Measurements from ENCODE around the gene ACTR3.
A peak's percentile ranks its signal among the peaks of the same experiment; 100 is the strongest.

ACTR3 gene

GRCh38 chr2:113876503-113877387, 13.1 kb upstream of the ACTR3 start:
- DNase-seq: peak; percentile 80

GRCh38 chr2:113877711-113878598, 11.9 kb upstream of the ACTR3 start:
- DNase-seq: no peak

DNA sequence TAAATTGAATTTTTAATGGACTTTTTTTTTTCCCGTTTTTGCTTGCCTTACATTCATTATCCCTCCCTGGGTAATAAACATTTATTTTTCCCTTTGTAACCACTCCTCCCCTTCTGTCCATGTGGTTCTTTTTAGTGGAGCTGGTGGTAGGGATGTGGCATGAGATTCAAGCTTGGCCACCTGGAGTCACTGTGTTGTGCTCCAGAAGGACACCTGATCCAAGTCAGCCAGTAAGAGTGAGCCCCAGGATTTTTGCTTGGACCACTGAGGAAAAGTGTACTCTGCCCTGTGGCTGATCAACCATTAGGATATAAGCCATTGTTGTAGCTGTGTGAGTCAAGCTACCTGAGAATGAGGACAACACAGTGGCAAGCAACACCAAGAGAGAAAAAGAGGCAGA, 11.1 kb upstream of the ACTR3 start:
- DNase-seq: no peak

DNA sequence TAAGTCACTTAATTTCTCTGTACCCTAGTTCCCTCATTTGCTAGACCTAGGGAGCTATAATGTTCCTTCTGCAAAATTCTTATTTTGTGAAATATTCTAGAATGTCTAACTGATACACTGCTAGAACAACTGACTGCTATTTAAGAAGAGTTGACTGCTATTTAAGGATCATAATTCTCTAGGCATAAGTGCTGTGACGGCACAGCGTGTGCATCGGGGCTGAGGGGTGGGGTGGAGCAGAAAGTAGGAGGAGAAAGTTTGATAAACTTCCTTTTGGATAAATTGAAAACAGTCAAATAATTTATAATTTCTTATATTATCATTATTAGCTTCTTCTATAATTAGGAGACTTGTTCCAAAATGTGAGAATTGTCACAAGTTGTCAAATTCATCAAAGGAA, 10.4 kb upstream of the ACTR3 start:
- no peak for DNase-seq

DNA sequence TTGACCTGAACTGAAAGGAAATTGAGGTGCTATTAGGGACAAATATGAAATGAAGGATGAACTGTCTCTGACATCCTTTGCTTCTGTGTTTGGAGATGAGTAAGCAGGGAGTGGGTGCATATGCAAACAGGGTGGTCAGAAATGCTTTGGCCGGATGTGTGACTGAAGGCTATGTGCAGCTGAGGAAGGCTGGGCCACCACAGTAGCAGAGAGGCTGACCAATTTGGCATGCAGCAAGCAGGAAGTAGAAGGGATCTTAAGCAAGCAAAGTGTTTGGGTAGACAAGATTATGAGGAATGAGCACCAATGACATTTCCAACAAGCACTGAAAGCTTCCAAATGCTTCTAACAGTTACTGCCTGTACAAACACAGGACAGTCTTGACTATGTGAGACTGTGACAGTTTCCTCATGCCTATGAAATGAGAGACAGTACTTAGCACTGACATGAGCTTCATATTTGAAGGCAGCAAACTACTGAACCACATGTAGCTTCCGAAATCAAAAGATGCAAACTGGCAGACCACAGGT, 3.3 kb upstream of the ACTR3 start:
- DNase-seq: peak; percentile 75

GRCh38 chr2:113887009-113887792, 2.7 kb upstream of the ACTR3 start:
- no peak for DNase-seq

- DNase-seq: no peak
Measured at GRCh38 chr2:113888641-113889470, 1.0 kb upstream of the ACTR3 start.

DNA sequence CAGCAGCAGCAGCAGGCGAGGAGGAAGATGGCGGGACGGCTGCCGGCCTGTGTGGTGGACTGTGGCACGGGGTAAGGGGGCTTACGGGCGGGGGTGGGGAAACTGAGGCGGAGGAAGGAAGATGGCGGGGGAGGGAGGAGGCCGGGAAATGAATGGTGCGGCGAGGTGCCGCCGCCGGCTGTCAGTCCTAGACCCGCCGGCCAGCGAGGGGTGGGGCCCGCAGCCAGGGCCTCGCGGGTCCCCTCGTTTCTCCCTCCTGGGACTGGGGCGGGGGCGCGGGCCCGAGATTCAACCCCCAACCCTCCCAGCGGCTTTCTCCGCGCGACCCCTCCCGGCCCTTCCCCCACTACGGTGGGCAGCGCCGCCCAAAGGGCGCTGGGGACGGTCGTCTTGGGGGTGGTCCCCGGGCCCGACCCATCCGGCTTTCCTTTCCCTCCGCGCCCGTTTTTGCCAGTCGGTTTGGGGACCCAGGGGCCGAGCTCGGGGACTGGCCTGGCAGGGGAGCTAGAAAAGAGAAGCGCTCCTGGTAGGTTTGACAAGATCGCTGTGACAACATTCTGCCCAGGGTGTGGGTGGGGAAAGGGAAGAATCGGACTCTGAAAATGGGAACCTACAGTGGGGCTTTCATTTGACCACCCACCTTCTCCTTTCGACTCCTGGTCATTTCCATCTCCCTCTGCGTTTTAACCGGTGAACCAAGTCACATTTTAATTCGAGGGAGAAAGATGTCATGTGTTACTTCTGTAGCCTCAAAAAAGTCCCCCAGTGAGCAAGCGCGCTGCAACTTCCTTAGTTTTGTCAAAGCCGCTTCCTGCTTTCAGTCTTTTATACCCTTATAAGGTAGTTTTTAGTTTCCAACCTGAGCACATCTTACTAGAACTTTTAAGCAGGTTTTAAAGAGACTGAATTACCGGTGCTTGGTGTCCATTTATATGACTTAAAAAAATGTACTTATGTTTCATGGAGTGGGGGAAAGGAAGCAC, 655 bp downstream of the ACTR3 start:
- DNase-seq: peak; percentile 83

DNA sequence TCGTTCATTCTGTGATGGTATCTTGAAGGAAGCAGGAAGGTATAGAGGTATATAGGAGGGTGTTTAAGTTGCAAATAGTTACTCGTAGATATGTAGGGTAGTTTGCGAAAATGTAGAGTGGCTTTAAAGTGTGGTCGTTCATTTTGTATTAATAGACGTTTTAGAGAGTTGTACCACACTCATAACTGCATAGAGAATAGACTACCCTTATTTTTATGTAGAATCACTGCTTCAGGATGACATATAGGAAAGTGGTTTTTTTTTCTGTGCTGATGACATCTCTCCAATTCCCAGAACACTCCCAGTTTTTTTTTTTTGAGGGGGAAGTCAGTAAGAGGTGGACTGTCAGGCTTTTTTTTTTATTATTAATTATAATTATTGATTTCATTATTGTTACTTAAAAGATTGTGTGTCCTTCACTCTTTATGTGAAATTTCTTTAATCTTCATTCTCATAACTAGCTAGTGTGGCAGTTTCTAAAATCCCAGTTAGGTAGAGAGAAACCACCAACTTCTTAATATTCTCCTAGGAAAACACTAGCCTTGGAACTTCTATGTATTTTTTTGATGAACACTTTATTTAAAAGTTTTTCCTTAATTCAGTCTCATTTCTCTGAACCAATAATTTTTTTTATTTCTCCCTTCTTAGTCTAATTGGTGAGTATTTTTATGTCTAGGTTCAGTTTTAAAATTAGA, 1.5 kb downstream of the ACTR3 start:
- DNase-seq: no peak

DNA sequence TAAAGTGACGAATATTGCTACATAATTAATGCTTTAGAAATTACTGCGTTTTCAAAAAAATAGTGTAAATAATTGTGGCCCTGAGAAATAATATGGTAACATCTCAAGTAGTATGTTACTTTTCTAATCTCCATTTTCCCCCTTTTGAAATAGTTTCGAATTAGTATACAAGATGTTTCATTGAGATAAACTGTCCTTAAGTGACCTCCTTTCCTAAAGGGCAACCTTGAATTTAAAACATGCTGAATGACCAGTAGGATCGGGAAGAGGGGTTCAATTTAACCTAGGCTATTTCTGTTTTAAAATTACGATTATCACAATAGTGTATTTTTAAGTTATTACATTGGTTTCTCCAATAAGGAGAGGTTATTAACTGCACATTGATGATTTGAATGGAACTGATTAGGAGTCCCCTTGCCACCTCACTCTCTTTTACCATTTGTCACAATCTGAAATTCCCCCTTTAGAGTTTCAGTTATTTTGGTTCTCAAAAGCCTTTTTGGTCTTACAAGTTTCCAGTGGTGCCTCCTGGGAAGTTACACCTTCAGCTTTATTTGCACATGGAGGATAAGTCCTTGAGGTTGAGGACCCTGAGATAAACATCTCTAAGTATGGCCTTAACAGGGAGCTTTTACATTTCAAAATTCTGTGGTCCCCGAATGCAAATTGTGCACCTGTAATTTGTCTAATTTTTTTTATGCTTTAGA, 2.3 kb downstream of the ACTR3 start:
- no peak for DNase-seq

DNA sequence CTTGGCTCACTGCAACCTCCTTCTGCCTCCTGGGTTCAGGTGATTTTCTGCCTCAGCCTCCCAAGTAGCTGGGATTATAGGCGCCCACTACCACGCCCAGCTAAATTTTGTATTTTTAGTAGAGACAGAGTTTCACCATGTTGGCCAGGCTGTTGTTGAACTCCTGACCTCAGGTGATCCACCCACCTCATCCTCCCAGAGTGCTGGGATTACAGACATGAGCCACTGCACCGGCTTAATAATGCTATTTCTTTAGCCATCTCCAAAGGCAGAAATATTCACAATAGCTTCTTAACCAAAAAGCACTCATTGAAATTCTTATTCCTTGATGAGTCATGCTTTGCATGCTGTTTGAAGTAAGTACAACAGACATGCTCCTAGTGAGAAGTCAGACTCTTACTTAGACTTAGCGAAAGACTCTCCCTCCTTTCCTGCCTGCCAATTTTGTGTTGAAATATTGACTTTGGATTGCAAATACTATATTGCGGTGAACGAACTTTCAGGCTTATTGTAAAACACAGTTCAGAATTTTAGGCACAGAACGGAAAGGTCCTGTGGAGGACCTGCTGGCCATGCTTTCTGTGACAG, 4.4 kb downstream of the ACTR3 start:
- no peak for DNase-seq

DNA sequence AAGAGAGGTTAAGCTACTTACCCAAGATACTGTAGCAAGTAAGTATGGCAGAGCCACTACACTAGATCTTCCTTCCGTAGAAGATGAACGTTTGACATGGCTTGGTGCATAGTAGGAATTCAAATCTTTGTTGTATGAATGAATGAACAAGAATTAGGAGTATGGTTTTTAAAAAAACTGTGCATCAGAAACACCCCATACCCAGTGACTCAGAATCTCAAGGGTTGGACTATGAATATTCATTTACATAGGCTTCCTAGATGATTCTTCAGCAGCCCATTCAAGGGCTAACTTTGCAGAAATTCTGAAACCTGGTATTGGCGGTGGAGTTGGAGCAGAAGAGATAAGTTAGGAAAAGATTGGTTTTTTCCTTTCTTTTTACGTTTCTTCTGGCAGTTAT, 5.4 kb downstream of the ACTR3 start:
- no peak for DNase-seq

GRCh38 chr2:113895819-113896563, 6.1 kb downstream of the ACTR3 start:
- DNase-seq: no peak

DNA sequence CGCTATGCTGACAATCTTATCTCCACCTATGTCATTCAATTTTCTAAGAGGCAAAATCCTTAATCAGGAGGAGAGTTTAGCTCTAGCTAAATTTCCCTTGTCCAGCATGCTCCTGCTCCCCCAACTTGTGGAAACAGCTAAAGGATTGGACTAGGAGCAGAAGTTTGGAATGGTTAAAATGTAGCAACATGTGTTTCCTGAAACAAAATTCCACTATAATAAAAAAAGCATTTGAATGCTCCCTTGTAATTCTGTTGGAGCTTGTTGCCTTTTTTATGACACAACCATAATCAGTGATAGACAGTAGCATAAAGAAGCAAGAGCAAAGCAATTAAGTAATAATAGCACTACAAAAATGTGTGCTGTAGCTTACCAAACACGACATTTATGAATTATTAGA, 6.9 kb downstream of the ACTR3 start:
- no peak for DNase-seq

GRCh38 chr2:113898081-113898480, 8.2 kb downstream of the ACTR3 start:
- no peak for DNase-seq

- DNase-seq: no peak
Measured at GRCh38 chr2:113899166-113899565, 9.3 kb downstream of the ACTR3 start.

DNA sequence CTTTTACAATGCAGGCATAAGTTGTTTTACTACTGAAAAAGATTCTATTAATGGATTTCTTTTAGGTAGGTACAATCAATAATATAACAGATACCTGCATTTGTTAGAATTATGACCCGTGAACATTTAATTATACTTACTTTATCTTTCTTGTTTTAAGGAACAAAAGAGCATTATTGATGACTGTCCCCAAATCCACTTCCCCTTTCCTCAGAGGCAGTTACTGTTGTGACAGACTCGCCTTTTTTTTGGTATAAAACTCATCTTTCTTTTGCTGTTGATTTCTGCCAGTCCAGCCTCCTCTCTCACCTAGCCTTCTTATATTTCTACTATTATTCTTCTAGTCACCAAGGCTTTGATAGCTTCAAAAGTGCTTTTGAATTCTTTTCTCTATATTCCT, 12.1 kb downstream of the ACTR3 start:
- DNase-seq: no peak

GRCh38 chr2:113905886-113906285, 16.0 kb downstream of the ACTR3 start:
- no peak for DNase-seq
